ENCODE measurements around the gene MAPK10.

DNA sequence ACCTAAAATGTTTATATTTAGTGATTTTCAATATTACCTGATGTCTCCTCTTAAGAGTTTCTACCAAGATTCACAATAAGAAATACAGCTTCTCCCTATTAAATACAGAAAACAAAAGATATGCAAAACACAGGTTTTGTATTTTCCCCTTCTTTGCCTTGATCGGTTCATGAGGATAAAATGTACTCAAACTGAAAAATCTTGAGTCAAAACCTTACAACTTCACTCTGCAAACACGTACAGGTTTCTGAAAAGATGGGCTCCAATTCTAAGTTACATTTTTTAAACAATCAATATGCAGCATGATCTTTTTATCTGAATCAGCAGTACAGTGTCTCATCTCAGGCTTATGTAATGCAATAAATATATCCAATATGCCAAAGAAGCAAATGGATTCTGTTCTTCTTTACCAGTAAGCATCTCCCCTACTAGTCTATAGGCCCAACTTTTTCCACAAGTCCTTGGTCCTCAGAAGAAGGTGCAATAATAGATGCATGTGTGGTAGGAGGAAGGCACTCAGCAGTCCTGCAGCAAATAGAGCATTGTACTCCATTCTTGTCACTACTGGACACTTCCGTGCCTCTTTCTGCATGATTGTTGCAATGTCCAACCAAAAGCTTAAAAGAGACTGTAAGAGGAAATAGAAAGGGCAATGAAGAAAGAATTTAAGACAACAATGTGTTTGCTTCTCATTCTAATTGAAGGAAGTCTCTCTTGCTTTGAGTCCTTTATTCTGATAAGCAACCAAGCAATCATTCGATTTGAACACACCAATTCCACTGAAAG is 3.2 kb downstream of the MAPK10 start:
- TF ChIP-seq POLR2AphosphoS5 (IDR thresholded peaks at IDR 0.05; ENCODE audit: low read depth, low read length) = no peak
- no peak for TF ChIP-seq POLR2A (IDR thresholded peaks at IDR 0.05; ENCODE audit: low read depth, low read length)
